ENCODE results near the gene TMEM208.

Gene TMEM208

DNA sequence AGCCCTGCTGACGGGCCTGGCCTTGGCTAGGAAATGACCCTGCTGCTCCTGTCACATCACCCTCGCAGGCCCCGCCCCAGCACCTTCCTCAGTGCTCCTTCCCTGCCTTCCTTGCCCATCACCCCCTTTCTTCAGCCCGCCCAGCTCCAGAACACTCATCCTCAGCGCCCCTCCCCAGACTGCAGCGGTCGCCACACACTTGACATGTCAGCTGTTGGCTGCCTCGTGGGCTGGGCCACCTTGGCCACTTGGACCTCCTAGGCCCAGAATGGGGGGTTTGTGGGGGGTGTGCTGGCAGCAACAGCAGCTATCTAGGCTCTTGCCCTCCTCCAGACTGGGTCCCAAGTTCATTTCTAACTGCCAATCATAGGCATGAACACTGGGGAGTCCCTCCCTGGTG, 17.4 kb upstream of the TMEM208 start:
- DNase-seq (ENCODE audit: low spot score) = no peak

DNA sequence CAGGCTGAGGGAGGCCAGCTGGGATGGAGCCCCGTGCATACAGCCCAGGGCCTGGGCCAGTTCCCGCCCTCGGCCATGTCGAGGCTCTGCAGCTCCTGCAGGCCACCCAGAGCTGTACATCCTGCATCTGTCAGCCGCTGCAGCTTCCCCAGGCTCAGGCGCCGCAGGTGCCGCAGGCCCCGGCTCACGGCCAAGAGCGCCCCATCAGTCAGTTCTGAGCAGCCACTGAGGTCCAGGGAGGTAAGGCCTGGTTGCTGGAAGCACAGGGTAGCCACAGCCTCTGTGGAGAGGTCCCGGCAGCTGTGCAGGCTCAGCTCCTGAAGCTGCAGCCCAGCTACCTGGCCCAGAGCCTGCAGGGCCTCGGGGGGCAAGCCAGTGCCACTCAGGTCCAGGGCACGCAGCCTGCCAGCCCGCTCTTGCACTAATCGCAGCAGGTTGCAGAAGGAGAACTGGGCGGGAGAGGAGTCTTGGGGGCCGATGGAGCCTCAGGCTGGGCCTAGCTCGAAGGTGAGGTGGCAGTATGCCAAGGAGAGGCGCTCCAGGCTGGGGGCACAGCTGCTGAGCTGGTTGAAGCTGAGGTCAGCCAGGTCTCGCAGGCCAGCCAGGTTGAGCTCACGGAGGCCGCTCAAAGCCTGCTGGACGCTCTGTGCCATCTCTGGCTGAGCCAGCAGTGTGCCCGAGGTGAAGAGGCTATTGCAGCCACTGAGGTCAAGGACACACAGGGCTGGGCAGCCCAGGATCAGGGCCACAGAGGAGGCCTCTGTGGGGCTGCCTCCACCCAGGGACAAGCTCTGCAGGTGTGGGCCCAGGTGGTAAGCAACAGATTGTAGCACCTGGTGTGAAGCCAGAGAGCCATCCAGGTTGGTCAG, 16.6 kb upstream of the TMEM208 start:
- no peak for DNase-seq (ENCODE audit: low spot score)

DNA sequence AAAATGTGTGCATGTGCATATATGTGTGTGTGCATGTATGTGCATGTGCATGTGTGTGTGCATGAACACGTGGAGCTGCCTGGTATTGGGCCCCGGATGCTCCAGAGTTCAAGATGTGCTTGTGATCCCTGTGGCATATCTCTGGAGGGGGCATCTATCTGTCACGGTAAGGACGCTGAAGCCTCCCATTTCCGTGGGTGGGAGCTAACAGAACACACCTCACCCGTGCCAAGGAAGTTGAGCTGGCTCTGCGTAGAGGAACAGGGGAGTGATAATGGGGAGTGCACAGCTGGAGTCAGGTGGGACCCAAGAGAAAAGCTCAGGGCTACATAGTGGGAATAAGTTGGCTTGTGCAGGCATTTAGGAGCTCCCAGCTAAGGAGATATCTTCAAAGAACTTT, 15.3 kb upstream of the TMEM208 start:
- no peak for DNase-seq (ENCODE audit: low spot score)

DNA sequence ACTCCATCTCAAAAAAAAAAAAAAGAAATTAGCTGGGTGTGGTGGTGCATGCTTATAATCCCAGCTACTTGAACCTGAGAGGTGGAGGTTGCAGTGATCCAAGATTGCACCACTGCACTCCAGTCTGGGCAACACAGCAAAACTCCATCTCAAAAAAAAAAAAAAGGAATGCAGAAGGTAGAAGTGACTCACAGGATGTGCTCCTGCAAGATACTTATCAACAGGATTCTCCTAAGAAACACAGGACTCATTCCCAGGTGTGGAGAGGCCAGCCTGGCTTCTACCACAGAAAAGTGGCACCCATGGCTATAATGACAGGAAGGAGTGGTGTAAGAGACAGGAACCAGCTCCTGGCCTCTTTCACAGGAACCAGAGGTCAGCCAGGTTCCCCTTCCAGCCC, 14.2 kb upstream of the TMEM208 start:
- DNase-seq (ENCODE audit: low spot score) = no peak

DNA sequence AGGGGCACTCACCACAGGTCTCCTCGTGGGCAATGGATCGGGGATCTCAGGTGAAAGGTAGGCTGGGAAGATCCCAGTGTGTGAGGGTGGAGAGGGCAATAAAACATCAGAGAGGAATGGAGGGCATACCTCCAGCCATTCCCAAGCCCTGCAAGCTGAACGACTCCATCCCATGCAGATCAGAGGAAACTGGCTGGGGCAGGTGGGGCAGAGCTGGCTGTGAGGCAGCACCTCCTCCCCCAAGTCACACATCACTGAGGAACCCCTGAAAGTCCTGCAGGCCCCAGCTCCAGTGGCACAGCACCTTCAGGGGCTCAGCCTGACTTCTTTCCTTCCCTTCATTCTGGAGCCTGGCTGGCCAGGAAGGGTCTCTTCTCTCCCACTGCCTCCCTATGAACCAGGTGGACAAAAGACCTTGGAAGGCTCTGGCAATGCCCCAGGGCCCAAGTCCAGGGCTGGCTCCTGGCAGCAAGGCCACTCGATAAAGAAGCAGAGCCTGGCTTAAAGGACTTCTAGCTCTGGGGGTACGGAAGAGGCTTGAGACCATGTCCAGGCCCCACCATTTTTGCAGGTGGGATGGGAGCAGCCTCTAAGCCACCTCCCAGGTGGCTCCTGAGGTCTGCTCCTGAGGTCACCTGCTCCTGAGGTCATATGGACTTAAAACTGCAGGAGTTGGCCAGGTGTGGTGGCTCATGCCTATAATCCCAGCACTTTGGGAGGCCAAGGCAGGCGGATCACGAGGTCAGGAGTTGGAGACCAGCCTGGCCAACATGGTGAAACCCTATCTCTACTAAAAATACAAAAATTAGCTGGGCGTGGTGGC, 13.5 kb upstream of the TMEM208 start:
- DNase-seq (ENCODE audit: low spot score) = no peak

DNA sequence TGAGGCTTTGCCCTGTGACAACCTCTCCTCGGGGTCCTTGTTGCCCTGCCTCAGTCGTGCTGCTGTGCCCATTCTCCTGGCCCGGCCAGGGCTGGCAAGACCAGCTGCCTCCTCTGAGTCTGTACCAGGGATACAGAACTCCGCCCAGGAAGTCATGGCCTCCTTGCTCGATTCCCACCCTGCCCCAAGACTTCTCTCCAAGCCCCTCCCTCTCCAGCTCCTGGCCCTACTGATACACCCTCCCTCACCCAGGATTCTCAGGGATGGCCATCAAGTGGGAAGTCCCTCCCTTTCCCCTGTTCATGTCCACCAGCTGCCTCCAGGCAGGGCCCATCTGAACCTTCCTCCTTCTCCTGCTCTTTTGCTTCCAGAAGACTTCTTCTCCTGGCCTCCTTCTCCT, 11.2 kb upstream of the TMEM208 start:
- no peak for DNase-seq (ENCODE audit: low spot score)

DNA sequence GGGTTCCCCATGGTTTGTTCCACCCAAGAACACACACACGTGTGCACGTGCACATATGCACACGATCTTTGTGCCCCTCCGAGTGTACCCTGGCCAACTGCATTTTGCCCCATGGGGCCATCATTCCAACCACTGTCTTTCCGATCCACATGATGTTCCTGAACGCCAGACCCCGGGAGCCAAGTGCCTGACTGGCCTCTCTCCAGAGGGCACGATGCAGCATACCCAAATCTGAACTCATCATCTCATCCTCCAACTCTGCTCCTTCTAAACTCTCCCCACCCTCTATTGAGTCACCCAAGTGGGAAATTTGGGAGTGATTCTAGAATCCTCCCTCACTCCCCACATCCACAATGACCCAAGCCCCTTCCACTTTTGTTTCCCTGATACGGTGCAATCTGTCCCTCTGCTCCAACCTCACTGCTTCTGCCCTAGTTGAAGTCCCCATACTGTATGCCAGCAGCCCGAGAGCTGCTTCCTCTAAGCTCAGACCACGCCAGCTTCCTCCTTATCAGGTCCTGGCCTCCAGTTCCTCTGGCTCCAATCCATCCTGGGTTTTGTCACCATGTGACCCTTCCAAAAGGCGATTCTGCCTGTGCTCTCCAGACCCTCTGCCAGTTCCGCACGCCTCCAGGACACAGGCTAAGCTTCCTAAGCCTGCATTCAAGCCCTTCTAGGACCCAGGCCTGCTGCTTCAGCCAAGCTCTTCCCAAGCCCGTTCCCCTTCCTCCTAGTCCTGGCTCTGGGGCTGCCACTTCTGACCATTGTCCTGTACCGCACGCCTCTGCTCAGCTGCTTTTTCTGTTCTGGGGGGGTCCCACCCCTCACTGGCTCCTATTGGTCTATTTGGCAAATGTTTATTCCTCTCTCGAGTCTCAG, 10.1 kb upstream of the TMEM208 start:
- DNase-seq (ENCODE audit: low spot score) = peak; percentile 59

DNA sequence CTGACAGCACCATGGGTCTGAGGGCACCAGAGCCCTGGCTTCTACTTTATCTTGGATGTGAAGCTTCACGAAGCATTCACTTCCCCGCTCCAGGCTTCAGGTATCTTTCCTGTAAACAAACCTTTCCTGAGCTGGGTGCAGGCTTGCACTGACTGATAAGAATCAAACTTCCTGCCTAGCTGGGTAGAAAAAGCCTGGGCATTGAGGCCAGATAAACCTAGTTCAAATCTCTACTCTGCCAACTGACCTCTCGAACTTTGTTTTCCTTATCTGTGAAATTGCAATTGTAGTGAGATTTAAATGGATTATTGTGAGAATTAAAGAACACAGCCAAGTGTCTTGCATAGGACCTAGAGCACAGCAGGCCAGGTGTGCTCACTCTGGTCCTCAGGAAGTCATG, 2.9 kb upstream of the TMEM208 start:
- DNase-seq (ENCODE audit: low spot score) = no peak

DNA sequence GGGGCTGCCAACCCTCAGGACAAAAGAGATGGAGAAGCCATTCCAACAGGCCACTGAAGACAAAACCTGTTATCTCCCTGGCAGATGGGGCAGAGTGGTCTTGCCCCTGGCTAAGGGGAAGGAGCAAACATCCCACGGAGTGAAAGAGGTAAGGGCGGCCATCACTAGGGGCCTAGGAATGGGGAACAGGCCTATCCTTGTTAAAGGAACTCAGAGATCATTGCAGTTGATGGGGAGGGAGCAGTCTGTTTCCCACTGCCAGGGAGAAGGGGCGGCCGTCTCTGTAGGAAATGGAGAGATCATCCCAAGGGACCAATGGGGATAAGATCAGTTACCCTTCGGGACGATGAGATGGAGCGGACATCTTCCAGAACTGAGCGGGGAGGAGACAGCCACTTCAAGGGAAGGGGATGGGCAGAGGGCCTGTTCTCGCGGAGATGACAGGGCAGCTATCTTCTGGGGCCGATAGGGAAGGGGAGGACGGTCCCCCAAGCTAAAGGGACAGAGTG, 581 bp upstream of the TMEM208 start:
- DNase-seq (ENCODE audit: low spot score) = no peak

DNA sequence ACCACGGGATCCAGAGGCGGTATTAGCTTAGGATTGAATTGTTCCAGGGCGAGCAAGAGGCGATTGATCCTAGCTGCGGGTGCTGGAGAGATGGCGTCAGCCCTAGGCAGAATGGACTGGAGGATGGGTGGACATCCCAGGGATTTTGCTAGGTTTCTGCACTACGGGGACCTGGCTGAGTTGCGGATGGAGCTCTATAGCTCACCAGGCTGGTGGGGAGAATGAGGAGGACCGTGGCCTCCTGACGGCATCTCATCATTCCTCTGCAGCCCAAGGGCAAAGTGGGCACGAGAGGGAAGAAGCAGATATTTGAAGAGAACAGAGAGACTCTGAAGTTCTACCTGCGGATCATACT, 614 bp downstream of the TMEM208 start:
- no peak for DNase-seq (ENCODE audit: low spot score)

DNA sequence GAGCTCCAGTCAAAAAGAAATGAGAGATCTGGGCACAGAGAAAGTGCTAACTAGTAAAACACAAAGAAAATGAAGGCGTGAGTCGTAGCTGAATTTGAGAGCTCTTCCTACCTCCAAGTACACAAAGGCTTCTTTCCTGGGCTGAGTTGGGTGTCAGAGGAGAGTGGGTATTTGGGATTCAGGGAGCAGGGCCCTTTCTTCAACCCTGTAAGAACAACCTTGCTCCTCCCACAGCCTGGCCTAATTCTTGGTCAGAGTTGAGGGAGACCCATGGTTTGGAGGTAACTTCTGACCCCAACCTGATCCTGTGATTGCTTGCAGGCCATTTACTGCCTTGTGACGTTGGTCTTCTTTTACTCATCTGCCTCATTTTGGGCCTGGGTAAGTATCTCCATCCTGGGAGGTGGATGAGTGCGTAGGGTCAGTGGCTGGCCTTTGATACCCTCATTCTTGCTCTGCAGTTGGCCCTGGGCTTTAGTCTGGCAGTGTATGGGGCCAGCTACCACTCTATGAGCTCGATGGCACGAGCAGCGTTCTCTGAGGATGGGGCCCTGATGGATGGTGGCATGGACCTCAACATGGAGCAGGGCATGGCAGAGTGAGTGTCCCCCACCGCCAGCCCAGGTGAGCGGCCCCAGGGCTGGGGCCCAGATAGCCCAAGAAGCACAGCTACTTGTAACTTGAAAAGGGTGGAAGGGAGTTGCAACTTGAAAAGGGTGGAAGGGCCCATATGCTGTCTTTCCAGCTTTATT, 1.3 kb downstream of the TMEM208 start:
- DNase-seq (ENCODE audit: low spot score) = no peak

DNA sequence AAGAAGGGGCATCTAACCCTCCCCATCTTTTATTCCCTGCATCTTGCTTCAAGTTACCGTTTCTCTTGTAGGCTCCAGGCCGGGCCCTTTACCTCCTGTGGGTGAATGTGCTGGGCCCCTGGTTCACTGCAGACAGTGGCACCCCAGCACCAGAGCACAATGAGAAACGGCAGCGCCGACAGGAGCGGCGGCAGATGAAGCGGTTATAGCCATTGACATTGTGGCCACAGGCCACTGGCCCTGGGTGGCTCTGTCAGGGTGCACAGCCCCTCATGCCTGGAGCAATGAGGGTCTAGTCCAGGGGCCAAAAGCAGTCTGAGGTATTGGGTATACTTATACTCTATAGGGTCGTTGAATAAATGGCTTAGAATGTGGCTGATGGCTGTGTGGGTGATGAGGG, 2.0 kb downstream of the TMEM208 start:
- no peak for DNase-seq (ENCODE audit: low spot score)

DNA sequence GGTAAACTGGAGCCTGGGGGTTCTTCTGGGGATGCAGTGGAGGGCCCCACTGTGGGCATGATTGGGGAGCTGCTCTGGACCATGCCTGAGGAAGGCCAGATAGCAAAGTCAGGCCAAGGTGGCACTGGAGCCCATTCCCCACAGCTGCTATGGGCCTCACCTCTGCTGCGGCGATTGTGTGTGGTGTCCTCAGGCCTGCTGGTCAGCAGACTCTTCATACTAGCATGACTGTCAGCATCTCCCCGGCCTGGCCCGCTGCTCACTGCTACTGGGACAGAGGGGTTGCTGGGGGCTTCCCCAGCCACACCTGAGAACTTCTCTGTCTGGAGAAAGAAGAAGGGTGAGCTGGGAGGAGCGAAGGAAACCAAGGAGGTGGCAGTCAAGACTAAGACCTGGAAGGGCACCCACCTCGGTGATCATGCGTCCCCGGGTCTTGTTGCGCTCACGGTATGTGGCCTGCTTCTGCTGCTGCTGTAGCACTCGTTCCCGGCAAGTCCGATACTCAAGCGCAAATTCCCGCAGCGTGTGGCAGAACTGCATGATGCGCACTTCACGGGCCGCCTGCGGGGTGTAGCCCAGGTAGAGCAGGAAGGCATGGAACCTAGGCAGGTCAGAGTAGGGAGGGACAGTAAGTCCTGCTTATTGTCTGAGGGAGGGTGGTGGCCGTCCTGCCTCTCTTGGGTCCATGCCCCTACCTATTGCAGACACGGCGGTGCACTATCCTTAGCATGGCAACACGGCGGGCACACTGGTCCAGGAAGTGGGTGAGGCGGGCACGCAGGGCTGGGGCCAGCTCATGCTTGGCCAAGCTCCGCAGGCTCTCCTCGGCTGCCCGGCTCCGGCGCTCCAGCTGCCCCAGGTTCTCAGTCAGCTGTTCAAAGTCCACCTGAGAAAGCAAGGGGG, 3.2 kb downstream of the TMEM208 start:
- DNase-seq (ENCODE audit: low spot score) = no peak

DNA sequence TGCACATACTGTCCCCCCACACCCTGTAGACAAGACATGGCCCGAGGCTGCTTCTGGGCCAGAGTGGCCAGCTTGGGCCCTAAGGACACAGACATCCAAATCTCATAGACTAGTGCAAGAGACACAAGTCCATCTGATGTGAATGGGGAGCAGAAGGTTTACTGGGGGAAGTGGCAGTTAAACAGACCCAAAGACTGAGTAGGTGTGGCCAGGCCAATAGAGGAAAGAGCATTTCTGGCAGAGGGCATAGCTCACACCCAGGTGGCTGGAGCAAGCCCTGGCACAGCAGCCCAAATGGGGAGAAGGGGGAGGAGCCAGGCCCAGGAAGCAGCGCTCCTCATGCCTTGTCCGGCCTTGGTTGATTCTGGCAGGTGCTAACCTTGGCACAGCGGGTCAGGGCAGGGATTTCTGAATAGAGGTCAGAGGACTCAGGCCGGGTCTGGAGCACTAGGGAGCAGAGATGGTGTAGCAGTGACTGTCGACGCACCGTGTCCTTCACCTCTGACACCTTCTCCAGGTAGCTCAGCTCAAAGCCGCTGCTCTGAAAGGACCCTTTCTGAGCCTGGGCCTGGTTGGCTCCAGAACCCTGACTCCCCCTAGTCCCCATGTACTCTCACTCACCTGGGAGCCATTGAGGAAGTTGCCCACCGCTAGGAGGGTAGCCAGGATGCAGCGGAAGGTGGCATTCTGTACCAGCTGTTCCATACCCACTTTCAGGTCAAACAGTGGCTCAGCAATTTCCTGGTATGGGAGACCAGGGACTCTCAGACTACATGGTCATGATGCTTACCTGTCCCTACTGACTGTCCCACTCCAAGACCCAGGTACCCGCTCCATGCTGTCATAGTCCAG, 4.1 kb downstream of the TMEM208 start:
- DNase-seq (ENCODE audit: low spot score) = no peak

DNA sequence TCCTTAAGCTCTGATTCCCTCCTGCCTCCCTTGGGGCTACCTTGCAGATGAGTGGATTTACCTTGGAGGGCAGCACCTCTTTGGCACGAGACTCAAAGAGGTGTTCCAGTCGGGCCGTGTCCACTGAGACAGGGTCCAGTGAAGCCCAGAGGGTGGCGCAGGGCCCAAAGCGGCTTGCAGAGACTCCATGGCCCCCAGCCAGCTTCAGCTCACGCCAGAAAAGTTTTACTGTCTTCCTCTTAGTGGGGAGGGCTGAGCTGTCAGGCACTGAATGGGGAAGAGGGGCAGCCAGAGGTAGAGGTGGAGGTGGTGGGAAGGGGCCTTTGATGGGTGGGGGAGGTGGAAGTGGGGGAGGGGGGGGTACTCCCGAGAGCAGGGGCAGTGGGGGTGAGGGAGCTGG, 6.7 kb downstream of the TMEM208 start:
- no peak for DNase-seq (ENCODE audit: low spot score)

DNA sequence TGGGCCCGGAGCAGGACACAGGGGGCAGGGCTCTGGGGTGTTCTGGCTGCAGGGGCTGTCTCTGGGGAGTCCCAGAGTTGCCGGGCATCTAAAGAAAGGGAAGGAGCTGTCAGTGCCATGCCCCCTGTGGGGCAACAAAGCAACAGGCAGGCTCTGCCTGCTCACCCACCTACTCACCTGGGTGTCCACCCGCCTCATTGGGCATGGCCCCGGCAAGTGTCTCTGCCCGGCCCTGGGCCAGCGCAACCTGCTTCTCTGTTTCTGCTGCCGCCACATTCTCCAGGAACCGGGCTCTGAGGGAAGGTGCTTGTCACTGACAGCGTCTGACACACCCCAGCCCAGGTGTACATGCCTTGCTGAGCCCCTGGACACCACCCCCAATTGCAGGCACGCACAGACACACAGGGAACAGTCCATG, 7.3 kb downstream of the TMEM208 start:
- DNase-seq (ENCODE audit: low spot score) = no peak

DNA sequence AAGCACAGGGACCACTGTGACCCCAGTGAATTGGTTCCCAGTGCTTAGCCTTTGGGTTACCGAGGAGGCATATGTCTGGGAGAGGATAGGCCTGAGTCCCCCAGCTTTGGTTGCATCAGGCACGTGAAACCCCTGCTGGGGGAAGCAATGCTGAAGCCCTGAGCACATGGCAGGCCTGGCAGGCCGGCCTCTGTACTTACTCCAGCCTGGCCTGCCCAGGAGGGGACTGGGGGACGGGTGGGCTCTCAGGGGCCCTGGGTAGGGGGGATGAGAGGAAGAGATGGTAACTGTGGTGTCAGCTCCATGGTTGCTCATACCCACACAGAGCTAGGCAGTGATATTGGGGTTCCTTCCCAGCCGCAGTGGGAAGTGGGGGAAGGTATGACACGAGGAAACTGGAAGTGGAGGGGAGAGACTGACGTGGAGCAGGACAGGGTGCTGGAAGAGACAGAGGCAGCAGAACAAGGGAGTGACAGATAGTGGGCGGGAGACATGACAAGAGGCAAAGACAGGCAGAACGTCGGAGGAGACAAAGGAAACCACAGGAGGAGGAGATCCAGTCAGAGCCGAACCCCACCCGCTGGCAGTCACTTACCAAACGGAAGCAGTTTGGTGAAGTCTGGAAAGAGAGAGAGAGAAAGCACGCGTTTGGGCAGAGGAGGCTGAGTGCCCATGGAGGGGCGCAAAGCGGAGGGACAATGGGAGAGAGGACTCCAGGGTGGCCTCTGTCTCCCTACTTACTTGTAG, 9.1 kb downstream of the TMEM208 start:
- no peak for DNase-seq (ENCODE audit: low spot score)

DNA sequence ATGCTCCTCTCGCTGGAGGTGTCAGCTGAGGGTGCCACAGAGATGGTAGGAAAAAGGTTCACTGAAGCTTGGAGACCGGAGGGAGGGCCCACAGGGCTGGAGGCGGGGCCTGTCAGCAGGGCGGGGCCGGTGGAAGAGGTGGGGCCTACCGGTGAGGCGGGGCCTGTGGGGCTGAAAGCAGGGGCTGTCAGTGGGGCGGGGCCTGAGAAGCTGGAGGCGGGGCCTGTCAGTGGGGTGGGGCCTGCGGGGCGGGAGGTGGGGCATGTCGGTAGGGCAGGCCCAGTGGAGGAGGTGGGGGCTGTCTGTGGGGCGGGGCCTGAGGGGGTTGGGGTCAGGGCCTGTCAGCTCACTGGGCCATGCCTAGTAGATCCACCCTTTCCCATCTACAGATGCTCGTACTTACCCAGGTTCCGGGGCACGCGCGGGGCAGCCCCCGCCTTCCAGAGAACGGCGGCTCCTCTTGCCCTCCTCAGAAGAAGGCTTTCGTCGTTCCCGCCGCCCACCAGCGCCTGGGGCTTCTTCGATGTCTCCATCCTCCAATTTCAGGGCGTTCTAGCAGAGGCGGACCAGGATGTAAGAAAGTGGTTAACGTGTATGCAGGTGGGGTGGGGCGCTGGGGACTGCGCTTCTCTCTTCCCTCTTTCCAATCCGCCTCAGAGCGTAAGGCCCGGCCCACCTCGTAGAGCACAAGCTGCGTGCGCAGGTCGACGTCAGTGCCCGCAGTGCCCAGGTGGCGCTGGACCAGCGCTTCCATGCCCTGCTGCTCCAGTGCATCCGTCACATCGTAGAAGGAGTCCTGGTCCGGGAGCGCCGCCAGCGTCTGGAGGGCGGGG, 9.8 kb downstream of the TMEM208 start:
- DNase-seq (ENCODE audit: low spot score) = peak; percentile 81

Data from hematopoietic multipotent progenitor cell treated with erythropoietin and hydrocortisone succinate and interleukin-3 and kit ligand, for 17 days (in vitro differentiated cells).